ENCODE measurements around the gene BCL2. TPM values are rescaled to one million over a fixed set of nuclear protein-coding genes. Genes with fewer than 3 reads are reported as not detected.
A peak's percentile ranks its signal among the peaks of the same experiment; 100 is the strongest.

BCL2 gene
- total RNA-seq, 1 donor from 2014 or later, result 20.5 TPM

DNA sequence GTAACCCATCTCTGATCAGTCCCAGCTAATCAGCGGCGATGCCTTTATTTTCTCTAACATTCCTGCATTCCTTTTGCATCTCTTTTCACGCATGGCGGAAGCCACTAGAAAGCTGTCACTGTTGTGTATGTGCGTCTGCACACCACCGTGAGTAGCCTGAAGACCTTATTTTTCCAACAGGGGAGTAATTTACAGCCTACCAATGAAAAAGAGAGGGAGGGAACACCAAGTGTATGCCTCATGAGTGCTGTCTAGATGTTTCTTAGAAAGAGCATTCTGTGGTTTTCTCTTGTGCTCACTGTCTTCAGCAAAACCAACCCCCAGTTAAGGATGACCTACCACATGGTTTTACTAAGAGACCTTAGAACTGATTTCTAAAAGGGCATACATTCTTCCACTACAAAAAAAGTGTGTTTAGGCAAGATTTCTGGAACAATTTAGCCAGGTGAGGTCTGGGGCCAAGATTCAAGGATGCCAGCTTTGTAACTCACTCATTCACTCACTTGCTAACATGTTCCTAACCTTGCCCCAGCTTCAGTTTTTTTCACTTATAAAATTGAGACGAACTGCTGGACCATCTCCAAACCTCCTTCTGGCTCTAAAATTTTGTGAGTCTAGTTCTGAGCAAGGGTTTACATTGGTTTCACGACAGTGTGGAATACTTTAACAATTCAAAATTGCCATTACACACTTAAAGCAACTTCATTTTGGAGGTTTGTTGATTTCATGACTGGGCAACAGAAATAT is 51.4 kb downstream of the BCL2 start:
- intact Hi-C loops (cut with DNase I), result no loop called here
- TF ChIP-seq CTCF (IDR thresholded peaks at IDR 0.05), result no peak
- no peak for DNase-seq (ENCODE audit: low spot score in 2 of 2)
- Histone ChIP-seq H3K4me3 (no peak overlapping the region), H3K27me3 (no peaks in the 10 kb centered on the region), H3K4me1 (peaks cover 0 to 8% of the 10 kb centered on the region in 2 donors), H3K27ac (peak overlapping the region in 1 of 2 donors; percentile 29), H3K9me3 (no peaks in the 10 kb centered on the region), H3K36me3 (no peaks in the 10 kb centered on the region)

DNA sequence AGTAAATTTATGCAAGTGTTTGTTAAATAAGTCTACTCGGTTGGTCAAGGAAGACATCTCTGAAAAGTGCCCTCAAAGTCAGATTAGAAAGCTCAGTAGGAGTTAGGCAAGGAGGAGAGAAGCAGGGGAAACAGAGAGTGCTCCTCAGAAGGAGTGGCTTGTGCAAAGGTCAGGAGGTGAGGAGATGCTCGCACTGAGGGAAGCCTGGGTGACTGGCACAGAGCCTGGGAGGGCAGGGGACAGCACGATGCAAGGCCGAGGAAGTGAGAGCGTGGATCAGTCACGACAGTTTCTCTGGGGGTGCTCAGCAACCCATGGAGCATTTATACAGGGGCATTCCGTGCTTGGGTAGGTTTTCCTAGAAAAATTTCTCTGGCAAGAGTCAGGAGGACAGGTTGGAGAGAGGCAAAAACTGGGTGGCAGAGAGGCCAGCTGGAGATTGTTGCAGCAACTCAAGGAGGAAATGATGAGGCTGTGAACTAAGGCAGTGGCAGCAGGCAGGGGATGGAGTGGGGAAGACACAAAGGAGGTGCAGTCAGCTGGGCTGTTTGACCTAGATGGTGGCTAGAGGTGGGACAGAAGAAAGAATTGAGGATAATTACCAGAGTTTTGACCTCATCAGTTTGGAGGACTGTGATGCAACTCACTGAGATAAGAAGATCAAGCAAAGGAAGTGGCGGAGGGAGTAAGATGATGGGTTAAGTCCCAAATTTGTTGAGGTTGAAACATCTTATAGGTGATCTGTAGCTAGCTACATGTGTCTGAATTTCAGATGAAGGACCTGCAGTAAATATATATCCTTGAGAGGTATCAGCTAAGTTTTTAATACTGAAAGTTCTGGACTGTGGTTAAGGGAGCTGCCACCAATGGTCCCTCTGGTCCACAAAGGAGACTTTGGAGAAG is 52.4 kb downstream of the BCL2 start:
- no peaks in the 10 kb centered on the region for H3K36me3 ChIP-seq
- H3K9me3 ChIP-seq, result no peaks in the 10 kb centered on the region
- DNase-seq (ENCODE audit: low spot score in 2 of 2), result no peak
- no peak overlapping the region for H3K4me3 ChIP-seq
- peaks cover 0 to 14% of the 10 kb centered on the region in 2 donors for H3K4me1 ChIP-seq
- H3K27me3 ChIP-seq, result no peaks in the 10 kb centered on the region
- intact Hi-C loops (cut with DNase I), result no loop called here
- no peak for TF ChIP-seq CTCF (IDR thresholded peaks at IDR 0.05)
- H3K27ac ChIP-seq, result no peak overlapping the region

DNA sequence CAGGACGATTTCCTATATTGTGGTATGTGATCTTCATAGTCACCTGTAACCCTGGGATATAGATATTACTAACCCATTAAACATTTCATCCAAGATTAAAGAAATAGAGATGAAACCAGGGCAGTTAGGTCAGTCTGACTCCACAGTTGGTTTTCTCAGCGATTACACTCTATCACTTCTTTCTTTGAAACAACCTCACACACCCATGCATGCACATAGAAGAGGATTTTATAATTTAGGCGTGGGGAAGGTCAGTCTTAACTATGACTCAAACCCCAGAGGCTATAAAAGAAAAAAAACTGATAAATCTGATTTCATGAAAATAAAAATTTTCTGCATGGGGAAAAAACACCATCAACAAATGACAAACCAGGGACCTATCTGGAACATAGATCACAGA is 54.2 kb downstream of the BCL2 start:
- no peaks in the 10 kb centered on the region for H3K9me3 ChIP-seq
- no peak for TF ChIP-seq CTCF (IDR thresholded peaks at IDR 0.05)
- intact Hi-C loops (cut with DNase I), result no loop called here
- no peaks in the 10 kb centered on the region for H3K36me3 ChIP-seq
- peaks cover 0 to 20% of the 10 kb centered on the region in 2 donors for H3K4me1 ChIP-seq
- no peak overlapping the region for H3K27ac ChIP-seq
- no peak overlapping the region for H3K4me3 ChIP-seq
- DNase-seq (ENCODE audit: low spot score in 2 of 2), result no peak
- no peaks in the 10 kb centered on the region for H3K27me3 ChIP-seq

GRCh38 chr18:63264871-63265270 is 54.7 kb downstream of the BCL2 start:
- Histone ChIP-seq H3K4me1 (peaks cover 0 to 20% of the 10 kb centered on the region in 2 donors), H3K9me3 (no peaks in the 10 kb centered on the region), H3K27ac (no peak overlapping the region), H3K36me3 (no peaks in the 10 kb centered on the region), H3K4me3 (no peak overlapping the region), H3K27me3 (no peaks in the 10 kb centered on the region)
- no peak for TF ChIP-seq CTCF (IDR thresholded peaks at IDR 0.05)
- DNase-seq (ENCODE audit: low spot score in 2 of 2), result no peak
- intact Hi-C loops (cut with DNase I), result loop anchor here (5.0 kb wide), 2 partner anchors 37 to 118 kb away; no protein-coding TSS in a partner anchor

DNA sequence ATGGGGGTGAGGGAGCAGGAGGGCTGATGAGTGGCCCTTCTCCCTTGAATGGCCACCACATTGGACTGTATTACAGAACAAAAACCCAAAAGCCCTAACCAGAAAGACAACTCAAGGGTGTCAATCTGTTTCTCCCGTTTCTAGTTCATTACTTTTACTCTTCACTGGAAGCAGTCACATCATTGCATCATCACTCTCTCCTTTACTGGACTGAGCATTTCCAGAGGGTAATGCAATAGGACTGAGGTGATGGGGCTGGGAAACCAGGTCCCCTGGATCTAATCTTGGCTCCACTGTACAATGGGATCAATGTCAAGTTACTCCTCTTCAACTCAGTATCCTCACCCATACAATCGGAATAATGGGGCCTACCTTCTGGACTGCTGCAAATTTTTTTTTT is 56.1 kb downstream of the BCL2 start:
- no peak for DNase-seq (ENCODE audit: low spot score in 2 of 2)
- Histone ChIP-seq H3K4me1 (peaks cover 0 to 20% of the 10 kb centered on the region in 2 donors), H3K4me3 (peak overlapping the region in 1 of 2 donors; percentile 31), H3K9me3 (no peaks in the 10 kb centered on the region), H3K36me3 (no peaks in the 10 kb centered on the region), H3K27me3 (no peaks in the 10 kb centered on the region), H3K27ac (peak overlapping the region; percentile 85 to 94)
- intact Hi-C loops (cut with DNase I), result loop anchor here (2.0 to 5.0 kb wide), 4 partner anchors 39 to 159 kb away; partner anchors contain the start of gene VPS4B
- TF ChIP-seq CTCF (IDR thresholded peaks at IDR 0.05), result no peak

Data from ascending aorta (tissue), 2 donors.